GM21737 (cell line): ENCODE measurements around the gene SKIDA1.

Source experiments
- ATAC-seq: cut with Tn5 transposase; IDR thresholded peaks from one replicate; pipeline ENCODE4 v1.9.1; 2021; ENCODE audit warnings: mild to moderate bottlenecking, moderate library complexity; ENCODE audit not compliant: unreplicated experiment

Gene SKIDA1

GRCh38 chr10:21487416-21488180, 37.9 kb downstream of the SKIDA1 start:
- ATAC-seq = no peak

DNA sequence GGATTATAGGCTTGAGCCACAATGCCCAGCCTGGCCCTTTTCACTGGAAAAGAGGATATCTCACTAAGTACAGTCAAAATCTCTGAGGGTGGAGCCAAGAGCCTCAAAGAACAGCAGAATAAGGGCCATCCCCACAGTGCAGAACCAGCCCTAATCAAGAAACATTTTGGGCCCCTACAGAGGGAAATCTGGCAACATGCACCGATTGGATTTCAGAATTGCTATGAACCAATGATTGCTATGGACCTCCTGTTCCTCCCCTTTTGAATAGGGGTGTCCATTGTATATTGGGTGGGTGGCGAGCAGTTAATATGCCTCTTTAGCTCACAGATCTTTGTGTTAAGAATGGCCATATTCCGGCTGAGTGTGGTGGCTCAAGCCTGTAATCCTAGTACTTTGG, 42.7 kb downstream of the SKIDA1 start:
- ATAC-seq = no peak

DNA sequence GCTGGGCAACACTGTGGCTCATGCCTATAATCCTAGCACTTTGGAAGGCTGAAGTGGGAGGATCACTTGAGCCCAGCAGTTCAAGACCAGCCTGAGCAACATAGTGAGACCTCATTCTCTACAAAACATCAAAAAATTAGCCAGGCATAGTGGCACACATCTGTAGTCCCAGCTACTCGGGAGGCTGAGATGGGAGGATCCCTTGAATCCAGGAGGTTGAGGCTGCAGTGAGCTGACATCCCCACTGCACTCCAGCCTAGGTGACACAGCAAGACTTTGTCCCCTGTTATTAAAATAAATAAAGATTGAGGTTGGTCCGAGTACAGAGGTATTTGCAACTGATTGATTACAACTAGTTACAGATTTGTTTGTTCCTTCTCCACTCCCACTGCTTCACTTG, 44.1 kb downstream of the SKIDA1 start:
- no peak for ATAC-seq

GRCh38 chr10:21479570-21480315, 45.7 kb downstream of the SKIDA1 start:
- no peak for ATAC-seq

GRCh38 chr10:21475393-21475792, 50.1 kb downstream of the SKIDA1 start:
- no peak for ATAC-seq

GRCh38 chr10:21473541-21473940, 51.9 kb downstream of the SKIDA1 start:
- no peak for ATAC-seq

DNA sequence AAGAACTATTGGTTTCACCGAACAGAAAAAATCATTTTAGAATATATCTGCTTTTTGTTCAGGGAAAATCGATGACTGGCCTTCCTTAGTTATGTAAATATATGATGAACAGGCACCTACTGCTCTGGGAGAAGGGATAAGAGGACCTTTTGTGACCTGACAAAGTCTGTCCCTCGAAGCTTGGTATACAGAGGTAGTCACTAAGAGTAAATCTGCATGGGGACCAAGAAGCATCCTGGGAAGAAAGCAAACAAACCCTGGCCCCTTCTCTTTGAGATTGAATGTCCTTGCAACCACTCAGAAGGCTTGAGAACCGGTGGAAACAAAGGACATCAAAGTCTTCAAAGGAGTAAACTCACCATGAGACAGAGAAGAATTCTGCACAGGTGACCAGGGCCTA, 52.3 kb downstream of the SKIDA1 start:
- ATAC-seq = no peak

DNA sequence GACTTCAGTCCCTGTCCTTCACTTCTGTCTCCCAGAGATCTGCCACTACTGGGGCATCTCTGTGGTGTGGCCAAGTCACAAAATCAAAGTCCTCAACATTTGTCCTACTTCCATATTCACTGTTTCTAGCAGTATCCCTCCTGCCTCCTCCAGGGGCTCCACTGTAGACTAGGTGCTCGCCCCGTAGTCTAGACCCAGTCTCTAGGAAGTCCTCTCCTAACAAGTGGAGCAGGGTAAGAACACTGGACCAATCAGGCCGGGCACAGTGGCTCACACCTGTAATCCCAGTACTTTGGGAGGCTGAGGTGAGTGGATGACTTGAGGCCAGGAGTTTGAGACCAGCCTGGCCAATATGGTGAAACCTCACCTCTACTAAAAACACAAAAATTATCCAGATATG, 57.4 kb downstream of the SKIDA1 start:
- ATAC-seq = no peak

DNA sequence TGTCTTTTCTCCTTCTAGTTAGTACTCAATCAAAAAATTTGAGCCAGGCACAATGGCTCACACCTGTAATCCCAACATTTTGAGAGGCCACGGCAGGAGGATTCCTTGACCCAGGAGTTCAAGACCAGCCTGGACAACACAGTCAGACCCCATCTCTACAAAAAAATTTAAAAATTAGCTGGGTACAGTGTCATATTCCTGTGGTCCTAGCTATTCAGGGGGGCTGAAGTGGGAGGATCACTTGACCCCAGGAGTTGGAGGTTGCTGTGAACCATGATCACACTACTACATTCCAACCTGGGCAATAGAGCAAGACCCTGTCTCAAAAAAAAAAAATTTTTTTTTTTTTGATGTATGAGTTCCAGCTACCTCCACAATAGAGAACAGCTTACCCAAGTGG, 57.8 kb downstream of the SKIDA1 start:
- ATAC-seq = no peak

DNA sequence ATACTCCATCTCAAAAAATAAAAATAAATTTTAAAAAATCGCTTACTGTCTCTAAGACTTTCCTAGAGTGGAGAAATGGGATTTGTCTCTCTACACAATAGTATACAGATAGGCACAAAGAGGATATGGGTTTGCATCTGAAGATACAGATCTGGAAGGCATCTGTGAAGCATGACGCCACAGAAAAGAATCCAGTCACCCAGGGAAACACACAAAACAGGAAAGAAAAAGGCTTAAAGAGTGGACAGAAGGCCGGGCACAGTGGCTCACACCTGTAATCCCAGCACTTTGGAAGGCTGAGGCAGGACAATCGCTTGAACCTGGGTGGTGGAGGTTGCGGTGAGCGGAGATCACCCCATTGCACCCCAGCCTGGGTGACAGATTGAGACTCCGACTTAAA, 61.3 kb downstream of the SKIDA1 start:
- no peak for ATAC-seq
